ENCODE measurements around the gene ARID1B.

ARID1B gene

GRCh38 chr6:156809446-156810178 lies 32.4 kb downstream of the ARID1B start:
- peaks cover 6% of the 10 kb centered on the region; the same call in 1 of the 2 replicates for H3K36me3 ChIP-seq
- no peak for DNase-seq
- H3K4me1 ChIP-seq: peaks cover 20% of the 10 kb centered on the region
- no peak overlapping the region for H3K4me3 ChIP-seq (ENCODE audit: low read depth, low read length)
- no peak for TF ChIP-seq CTCF (IDR thresholded peaks at IDR 0.05; ENCODE audit: low read depth, low read length)
- H3K9me3 ChIP-seq: no peaks in the 10 kb centered on the region
- no peaks in the 10 kb centered on the region for H3K27me3 ChIP-seq

GRCh38 chr6:156814036-156814581 lies 36.9 kb downstream of the ARID1B start:
- Histone ChIP-seq H3K36me3 (peaks cover 6% of the 10 kb centered on the region; the same call in 1 of the 2 replicates), H3K9me3 (no peaks in the 10 kb centered on the region), H3K4me3 (ENCODE audit: low read depth, low read length) (no peak overlapping the region), H3K27me3 (no peaks in the 10 kb centered on the region), H3K4me1 (peaks cover 3% of the 10 kb centered on the region)
- DNase-seq: no peak
- no peak for TF ChIP-seq CTCF (IDR thresholded peaks at IDR 0.05; ENCODE audit: low read depth, low read length)

- TF ChIP-seq CTCF (IDR thresholded peaks at IDR 0.05; ENCODE audit: low read depth, low read length): no peak
- Histone ChIP-seq H3K9me3 (no peaks in the 10 kb centered on the region), H3K4me1 (peaks cover 7% of the 10 kb centered on the region), H3K27me3 (no peaks in the 10 kb centered on the region), H3K4me3 (ENCODE audit: low read depth, low read length) (no peak overlapping the region), H3K36me3 (no peaks in the 10 kb centered on the region)
- DNase-seq: no peak
These were observed 39.3 kb downstream of the ARID1B start for GRCh38 chr6:156816505-156816904.

- H3K9me3 ChIP-seq: no peaks in the 10 kb centered on the region
- no peaks in the 10 kb centered on the region for H3K36me3 ChIP-seq
- no peak for DNase-seq
- no peak for TF ChIP-seq CTCF (IDR thresholded peaks at IDR 0.05; ENCODE audit: low read depth, low read length)
- no peak overlapping the region for H3K4me3 ChIP-seq (ENCODE audit: low read depth, low read length)
- no peaks in the 10 kb centered on the region for H3K27me3 ChIP-seq
- peaks cover 21% of the 10 kb centered on the region for H3K4me1 ChIP-seq
These were observed 43.1 kb downstream of the ARID1B start for GRCh38 chr6:156820089-156820798.

GRCh38 chr6:156821707-156822106 lies 44.5 kb downstream of the ARID1B start:
- DNase-seq: no peak
- no peak for TF ChIP-seq CTCF (IDR thresholded peaks at IDR 0.05; ENCODE audit: low read depth, low read length)
- H3K36me3 ChIP-seq: peaks cover 4% of the 10 kb centered on the region; the same call in 1 of the 2 replicates
- H3K27me3 ChIP-seq: no peaks in the 10 kb centered on the region
- no peaks in the 10 kb centered on the region for H3K9me3 ChIP-seq
- H3K4me3 ChIP-seq (ENCODE audit: low read depth, low read length): no peak overlapping the region
- peaks cover 28% of the 10 kb centered on the region for H3K4me1 ChIP-seq
